ENCODE measurements around the gene HOMEZ. TPM values are rescaled to one million over a fixed set of nuclear protein-coding genes. Genes with fewer than 3 reads are reported as not detected.

Gene HOMEZ
- total and polyA plus RNA-seq, 2 experiments from 2014 or later, result 5.3 to 7.9 TPM

DNA sequence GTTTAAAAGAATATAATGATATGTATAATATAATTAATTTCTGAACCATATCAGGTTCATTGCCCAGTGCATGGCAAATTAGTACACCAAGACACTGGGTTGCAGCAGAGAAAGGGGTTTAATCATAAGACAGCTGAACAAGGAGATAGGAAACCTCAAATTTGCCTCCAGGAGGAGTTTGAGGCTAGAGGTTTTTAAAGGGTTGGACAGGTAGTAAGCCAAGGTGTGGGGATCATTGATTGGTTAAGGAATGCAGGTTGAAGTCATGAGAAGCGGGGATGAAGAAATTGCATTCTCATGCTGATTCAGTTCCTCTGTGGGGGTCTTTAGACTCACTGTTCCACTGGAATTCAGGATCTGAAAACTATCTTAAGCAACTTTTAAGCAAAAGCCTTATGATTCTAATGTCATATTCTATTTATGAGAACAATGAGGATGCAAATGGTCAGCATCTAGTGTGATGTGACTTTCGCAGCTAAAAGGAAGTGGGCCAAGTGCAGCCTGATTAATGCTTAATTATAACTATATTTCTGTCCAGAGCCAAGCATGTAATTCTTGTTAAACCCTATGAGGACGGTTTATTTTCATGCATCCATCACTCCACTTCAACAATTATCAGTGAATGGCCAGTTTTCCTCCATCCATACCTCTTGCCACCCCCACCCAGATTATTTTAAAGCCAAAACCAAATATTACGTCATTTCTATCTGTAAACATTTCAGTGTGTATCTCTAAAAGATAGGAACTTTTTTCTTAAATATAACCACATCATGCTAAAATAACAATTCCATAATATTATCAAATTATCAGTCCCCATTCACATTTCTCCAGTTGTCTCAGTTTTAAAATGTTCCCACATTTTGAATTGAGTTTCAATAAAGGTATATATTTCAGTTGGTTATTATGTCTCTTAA is 33.3 kb downstream of the HOMEZ start:
- H3K4me1 Mint-ChIP-seq, result peaks cover 38% of the 10 kb centered on the region
- no peaks in the 10 kb centered on the region for H3K36me3 ChIP-seq (ENCODE audit: insufficient read depth)
- peak overlapping the region; percentile 39 for H3K4me3 Mint-ChIP-seq
- peaks cover 3% of the 10 kb centered on the region for H3K27me3 Mint-ChIP-seq (ENCODE audit: insufficient read depth, low read depth, poor library complexity)
- H3K4me3 ChIP-seq, result peak overlapping the region; percentile 6; the same call in 1 of the 2 replicates
- H3K9me3 Mint-ChIP-seq, result no peaks in the 10 kb centered on the region
- H3K36me3 Mint-ChIP-seq (ENCODE audit: low read depth), result no peaks in the 10 kb centered on the region
- no peaks in the 10 kb centered on the region for H3F3A ChIP-seq (replicated peaks; ENCODE audit: low read depth)
- peak; percentile 85 for ATAC-seq
- peak; percentile 86 for DNase-seq (ENCODE audit: low spot score)
- H3K79me2 ChIP-seq (replicated peaks; ENCODE audit: insufficient read depth), result no peaks in the 10 kb centered on the region
- no peaks in the 10 kb centered on the region for H3K27me3 ChIP-seq (ENCODE audit: insufficient read depth)
- H4K20me1 ChIP-seq (replicated peaks; ENCODE audit: insufficient read depth), result no peaks in the 10 kb centered on the region
- peak overlapping the region; percentile 96 for H3K27ac Mint-ChIP-seq
- H2AFZ ChIP-seq, result no peak overlapping the region
- TF ChIP-seq CTCF (conservative IDR thresholded peaks at IDR 0.05; ENCODE audit: low read depth in 2 of 2) (no peak), NANOG (IDR thresholded peaks at IDR 0.05; ENCODE audit: borderline replicate concordance) (0 out of 2 replicates have a peak, but pooled peaks have one; percentile 51)
- peak overlapping the region; percentile 62 for H3K4me2 ChIP-seq
- peaks cover 33% of the 10 kb centered on the region for H3K4me1 ChIP-seq (ENCODE audit: insufficient read depth)
- peak overlapping the region; percentile 93 for H3K27ac ChIP-seq (ENCODE audit: low read depth)
- H3K9me2 ChIP-seq (ENCODE audit: insufficient read depth), result no peaks in the 10 kb centered on the region

- Histone ChIP-seq H3K27ac (ENCODE audit: low read depth) (peak overlapping the region; percentile 93), H2AFZ (no peak overlapping the region), H3K9me2 (ENCODE audit: insufficient read depth) (no peaks in the 10 kb centered on the region), H4K20me1 (replicated peaks; ENCODE audit: insufficient read depth) (no peaks in the 10 kb centered on the region), H3K27me3 (ENCODE audit: insufficient read depth) (no peaks in the 10 kb centered on the region), H3K79me2 (replicated peaks; ENCODE audit: insufficient read depth) (no peaks in the 10 kb centered on the region), H3K4me1 (ENCODE audit: insufficient read depth) (peaks cover 33% of the 10 kb centered on the region), H3K4me3 (0 out of 2 replicates have a peak overlapping the region, but pooled peaks have one; percentile 5), H3K36me3 (ENCODE audit: insufficient read depth) (no peaks in the 10 kb centered on the region), H3F3A (replicated peaks; ENCODE audit: low read depth) (no peaks in the 10 kb centered on the region), H3K4me2 (peak overlapping the region; percentile 15; the same call in 1 of the 2 replicates)
- Mint-ChIP-seq H3K4me3 (peak overlapping the region; percentile 39; the same call in 2 of the 3 replicates), H3K27ac (peak overlapping the region; percentile 96), H3K4me1 (peaks cover 38% of the 10 kb centered on the region), H3K9me3 (no peaks in the 10 kb centered on the region), H3K27me3 (ENCODE audit: insufficient read depth, low read depth, poor library complexity) (peaks cover 3% of the 10 kb centered on the region), H3K36me3 (ENCODE audit: low read depth) (no peaks in the 10 kb centered on the region)
- ATAC-seq (peak; percentile 90), DNase-seq (ENCODE audit: low spot score) (peak; percentile 88)
- TF ChIP-seq ZNF462 (CRISPR knock-in tag; IDR thresholded peaks at IDR 0.05), result peak; percentile 26; the same call in 1 of the 2 replicates
- TF ChIP-seq EZH2phosphoT487 (IDR thresholded peaks at IDR 0.05; ENCODE audit: unreplicated experiment), result no peak
- no peak for TF ChIP-seq POLR2AphosphoS5 (IDR thresholded peaks at IDR 0.05; ENCODE audit: low read depth)
- TF ChIP-seq CREB1 (CRISPR knock-in tag; IDR thresholded peaks at IDR 0.05; ENCODE audit: low read depth), result peak; percentile 16; the same call in 1 of the 2 replicates
- TF ChIP-seq, protein P1, sequence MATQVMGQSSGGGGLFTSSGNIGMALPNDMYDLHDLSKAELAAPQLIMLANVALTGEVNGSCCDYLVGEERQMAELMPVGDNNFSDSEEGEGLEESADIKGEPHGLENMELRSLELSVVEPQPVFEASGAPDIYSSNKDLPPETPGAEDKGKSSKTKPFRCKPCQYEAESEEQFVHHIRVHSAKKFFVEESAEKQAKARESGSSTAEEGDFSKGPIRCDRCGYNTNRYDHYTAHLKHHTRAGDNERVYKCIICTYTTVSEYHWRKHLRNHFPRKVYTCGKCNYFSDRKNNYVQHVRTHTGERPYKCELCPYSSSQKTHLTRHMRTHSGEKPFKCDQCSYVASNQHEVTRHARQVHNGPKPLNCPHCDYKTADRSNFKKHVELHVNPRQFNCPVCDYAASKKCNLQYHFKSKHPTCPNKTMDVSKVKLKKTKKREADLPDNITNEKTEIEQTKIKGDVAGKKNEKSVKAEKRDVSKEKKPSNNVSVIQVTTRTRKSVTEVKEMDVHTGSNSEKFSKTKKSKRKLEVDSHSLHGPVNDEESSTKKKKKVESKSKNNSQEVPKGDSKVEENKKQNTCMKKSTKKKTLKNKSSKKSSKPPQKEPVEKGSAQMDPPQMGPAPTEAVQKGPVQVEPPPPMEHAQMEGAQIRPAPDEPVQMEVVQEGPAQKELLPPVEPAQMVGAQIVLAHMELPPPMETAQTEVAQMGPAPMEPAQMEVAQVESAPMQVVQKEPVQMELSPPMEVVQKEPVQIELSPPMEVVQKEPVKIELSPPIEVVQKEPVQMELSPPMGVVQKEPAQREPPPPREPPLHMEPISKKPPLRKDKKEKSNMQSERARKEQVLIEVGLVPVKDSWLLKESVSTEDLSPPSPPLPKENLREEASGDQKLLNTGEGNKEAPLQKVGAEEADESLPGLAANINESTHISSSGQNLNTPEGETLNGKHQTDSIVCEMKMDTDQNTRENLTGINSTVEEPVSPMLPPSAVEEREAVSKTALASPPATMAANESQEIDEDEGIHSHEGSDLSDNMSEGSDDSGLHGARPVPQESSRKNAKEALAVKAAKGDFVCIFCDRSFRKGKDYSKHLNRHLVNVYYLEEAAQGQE (IDR thresholded peaks at IDR 0.05; ENCODE audit: unreplicated experiment), result no peak
- TF ChIP-seq NANOG (IDR thresholded peaks at IDR 0.05; ENCODE audit: borderline replicate concordance), result peak; percentile 53; the same call in 1 of the 2 replicates
These were observed 33.9 kb downstream of the HOMEZ start for GRCh38 chr14:23252006-23252405.
